ENCODE results near the gene ITGA6.

Gene ITGA6

DNA sequence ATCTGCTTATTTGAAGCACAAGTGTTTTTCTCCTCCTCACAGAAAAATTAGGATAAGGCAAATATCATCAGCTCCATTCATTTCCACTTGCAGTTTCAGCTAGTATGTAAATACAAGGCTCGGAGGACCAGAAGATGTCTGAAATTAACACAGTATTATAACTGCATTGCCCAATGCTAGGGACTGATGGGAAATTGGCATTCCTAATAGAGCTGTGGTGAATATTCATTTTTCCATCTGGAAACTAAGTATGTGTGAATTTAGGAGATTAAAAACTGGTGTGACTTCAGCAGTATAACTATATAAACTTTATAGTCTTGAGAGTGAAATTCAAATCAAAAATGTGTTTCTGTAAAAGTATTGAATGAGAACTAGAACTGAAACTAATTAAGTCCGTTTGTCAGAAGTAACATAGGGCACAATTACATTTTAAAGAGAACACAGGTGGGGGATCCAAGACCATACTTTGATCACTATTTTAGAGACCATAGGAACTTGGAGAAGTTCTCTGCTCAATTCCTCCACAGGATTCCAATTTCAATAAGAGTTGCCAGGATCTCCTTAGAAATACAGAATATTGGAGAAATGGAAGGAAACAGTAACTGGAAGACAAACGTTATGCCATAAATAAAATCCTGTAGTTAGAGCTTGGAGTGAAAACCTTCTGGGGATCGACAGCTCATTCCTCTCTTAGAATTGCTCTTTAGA lies 12.1 kb upstream of the ITGA6 start:
- no peak for DNase-seq (ENCODE audit: extremely low spot score)
- ChIA-PET CTCF (interaction anchor here (0.8 kb wide), 1 partner anchor 47 kb away, joined by 3 read pairs; no protein-coding TSS in a partner anchor), POLR2A (no interaction called here)
- no peak for TF ChIP-seq PKNOX1 (IDR thresholded peaks at IDR 0.05)
- TF ChIP-seq ZNF384 (IDR thresholded peaks at IDR 0.05), result no peak
- TF ChIP-seq TARDBP (IDR thresholded peaks at IDR 0.05), result no peak
- TF ChIP-seq CTBP1 (IDR thresholded peaks at IDR 0.05; ENCODE audit: borderline replicate concordance), result no peak
- TF ChIP-seq FOXM1 (IDR thresholded peaks at IDR 0.05; ENCODE audit: borderline replicate concordance), result no peak
- no peak for TF ChIP-seq ELF4 (IDR thresholded peaks at IDR 0.05)
- no peak for TF ChIP-seq SUZ12 (IDR thresholded peaks at IDR 0.05)
- TF ChIP-seq LEF1 (IDR thresholded peaks at IDR 0.05; ENCODE audit: borderline replicate concordance), result no peak
- no peak for TF ChIP-seq SP1 (IDR thresholded peaks at IDR 0.05)
- no peak for TF ChIP-seq ARNT (IDR thresholded peaks at IDR 0.05)
- no peak for TF ChIP-seq NFRKB (IDR thresholded peaks at IDR 0.05)
- TF ChIP-seq FOXK2 (IDR thresholded peaks at IDR 0.05), result no peak
- no peak for TF ChIP-seq BHLHE40 (IDR thresholded peaks at IDR 0.05; ENCODE audit: borderline replicate concordance)
- TF ChIP-seq L3MBTL2 (conservative IDR thresholded peaks at IDR 0.05), result no peak
- TF ChIP-seq FOXA1 (IDR thresholded peaks at IDR 0.05), result no peak
- no peak for TF ChIP-seq HDGF (IDR thresholded peaks at IDR 0.05; ENCODE audit: borderline replicate concordance)

- DNase-seq (ENCODE audit: extremely low spot score), result no peak
- no peak for TF ChIP-seq PKNOX1 (IDR thresholded peaks at IDR 0.05)
- no peak for TF ChIP-seq ELF4 (IDR thresholded peaks at IDR 0.05)
- TF ChIP-seq FOXA1 (IDR thresholded peaks at IDR 0.05), result no peak
- no peak for TF ChIP-seq ARNT (IDR thresholded peaks at IDR 0.05)
- no peak for TF ChIP-seq L3MBTL2 (conservative IDR thresholded peaks at IDR 0.05)
- TF ChIP-seq SP1 (IDR thresholded peaks at IDR 0.05), result no peak
- no peak for TF ChIP-seq SUZ12 (IDR thresholded peaks at IDR 0.05)
- TF ChIP-seq LEF1 (IDR thresholded peaks at IDR 0.05; ENCODE audit: borderline replicate concordance), result no peak
- TF ChIP-seq TARDBP (IDR thresholded peaks at IDR 0.05), result no peak
- no peak for TF ChIP-seq CTBP1 (IDR thresholded peaks at IDR 0.05; ENCODE audit: borderline replicate concordance)
- no peak for TF ChIP-seq BHLHE40 (IDR thresholded peaks at IDR 0.05; ENCODE audit: borderline replicate concordance)
- no peak for TF ChIP-seq FOXM1 (IDR thresholded peaks at IDR 0.05; ENCODE audit: borderline replicate concordance)
- no peak for TF ChIP-seq FOXK2 (IDR thresholded peaks at IDR 0.05)
- TF ChIP-seq NFRKB (IDR thresholded peaks at IDR 0.05), result no peak
- TF ChIP-seq HDGF (IDR thresholded peaks at IDR 0.05; ENCODE audit: borderline replicate concordance), result no peak
- ChIA-PET POLR2A (interaction anchor here (1.3 kb wide), 1 partner anchor 11 kb away, joined by 4 read pairs; the partner anchor contains the start of gene ITGA6), CTCF (interaction anchor here (0.8 kb wide), 1 partner anchor 46 kb away, joined by 3 read pairs; no protein-coding TSS in a partner anchor)
These were observed 11.6 kb upstream of the ITGA6 start for GRCh38 chr2:172415865-172416183.

- CTCF ChIA-PET, result no interaction called here
- no peak for DNase-seq (ENCODE audit: extremely low spot score)
- POLR2A ChIA-PET, result interaction anchor here (1.3 kb wide), 1 partner anchor 10 kb away, joined by 4 read pairs; the partner anchor contains the start of gene ITGA6
- TF ChIP-seq FOXA1 (IDR thresholded peaks at IDR 0.05), result no peak
- TF ChIP-seq BHLHE40 (IDR thresholded peaks at IDR 0.05; ENCODE audit: borderline replicate concordance), result no peak
- TF ChIP-seq ARNT (IDR thresholded peaks at IDR 0.05), result no peak
- no peak for TF ChIP-seq NFRKB (IDR thresholded peaks at IDR 0.05)
- no peak for TF ChIP-seq ELF4 (IDR thresholded peaks at IDR 0.05)
- TF ChIP-seq TARDBP (IDR thresholded peaks at IDR 0.05), result no peak
- TF ChIP-seq SP1 (IDR thresholded peaks at IDR 0.05), result no peak
- TF ChIP-seq FOXM1 (IDR thresholded peaks at IDR 0.05; ENCODE audit: borderline replicate concordance), result no peak
These were observed 10.8 kb upstream of the ITGA6 start for GRCh38 chr2:172416447-172417058.

DNA sequence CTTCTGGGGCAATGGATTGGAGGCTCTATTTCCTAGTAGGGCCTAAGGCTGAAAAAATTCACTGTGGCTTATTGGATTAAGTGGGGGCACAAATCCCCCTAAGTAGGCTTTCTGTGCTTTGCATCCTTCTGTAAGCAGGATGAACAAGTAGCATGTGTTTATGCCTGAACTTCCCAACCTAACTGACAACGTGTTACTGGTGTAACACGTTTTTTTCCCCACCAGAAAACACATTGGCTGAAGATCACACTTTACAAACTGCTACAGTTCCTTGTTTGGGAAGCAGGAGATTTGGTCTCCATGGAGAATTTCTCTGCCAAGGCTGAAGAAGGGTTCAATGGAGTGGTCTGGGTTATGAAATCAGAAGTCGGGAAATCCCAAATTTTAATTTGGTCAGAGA lies 7.2 kb upstream of the ITGA6 start:
- TF ChIP-seq LEF1 (IDR thresholded peaks at IDR 0.05; ENCODE audit: borderline replicate concordance), result no peak
- TF ChIP-seq ELF4 (IDR thresholded peaks at IDR 0.05), result no peak
- ChIA-PET CTCF (no interaction called here), POLR2A (no interaction called here)
- no peak for DNase-seq (ENCODE audit: extremely low spot score)

- no peak for DNase-seq (ENCODE audit: extremely low spot score)
- ChIA-PET CTCF (no interaction called here), POLR2A (no interaction called here)
- TF ChIP-seq SUZ12 (IDR thresholded peaks at IDR 0.05), result no peak
- no peak for TF ChIP-seq FOXM1 (IDR thresholded peaks at IDR 0.05; ENCODE audit: borderline replicate concordance)
- no peak for TF ChIP-seq ARNT (IDR thresholded peaks at IDR 0.05)
- no peak for TF ChIP-seq TARDBP (IDR thresholded peaks at IDR 0.05)
- TF ChIP-seq CTBP1 (IDR thresholded peaks at IDR 0.05; ENCODE audit: borderline replicate concordance), result no peak
- no peak for TF ChIP-seq ELF4 (IDR thresholded peaks at IDR 0.05)
- no peak for TF ChIP-seq BHLHE40 (IDR thresholded peaks at IDR 0.05; ENCODE audit: borderline replicate concordance)
- no peak for TF ChIP-seq L3MBTL2 (conservative IDR thresholded peaks at IDR 0.05)
- no peak for TF ChIP-seq PKNOX1 (IDR thresholded peaks at IDR 0.05)
- TF ChIP-seq NFRKB (IDR thresholded peaks at IDR 0.05), result no peak
- no peak for TF ChIP-seq FOXK2 (IDR thresholded peaks at IDR 0.05)
These were observed 4.2 kb upstream of the ITGA6 start for GRCh38 chr2:172423160-172423559.

GRCh38 chr2:172425336-172425735 lies 2.0 kb upstream of the ITGA6 start:
- TF ChIP-seq L3MBTL2 (conservative IDR thresholded peaks at IDR 0.05), result no peak
- TF ChIP-seq ARNT (IDR thresholded peaks at IDR 0.05), result no peak
- no peak for TF ChIP-seq SUZ12 (IDR thresholded peaks at IDR 0.05)
- TF ChIP-seq PKNOX1 (IDR thresholded peaks at IDR 0.05), result no peak
- no peak for TF ChIP-seq NFRKB (IDR thresholded peaks at IDR 0.05)
- no peak for TF ChIP-seq TARDBP (IDR thresholded peaks at IDR 0.05)
- TF ChIP-seq SP1 (IDR thresholded peaks at IDR 0.05), result no peak
- TF ChIP-seq LEF1 (IDR thresholded peaks at IDR 0.05; ENCODE audit: borderline replicate concordance), result no peak
- TF ChIP-seq BHLHE40 (IDR thresholded peaks at IDR 0.05; ENCODE audit: borderline replicate concordance), result no peak
- TF ChIP-seq HDGF (IDR thresholded peaks at IDR 0.05; ENCODE audit: borderline replicate concordance), result no peak
- no peak for TF ChIP-seq FOXK2 (IDR thresholded peaks at IDR 0.05)
- no peak for TF ChIP-seq ZNF384 (IDR thresholded peaks at IDR 0.05)
- no peak for TF ChIP-seq ELF4 (IDR thresholded peaks at IDR 0.05)
- no peak for TF ChIP-seq FOXA1 (IDR thresholded peaks at IDR 0.05)
- TF ChIP-seq FOXM1 (IDR thresholded peaks at IDR 0.05; ENCODE audit: borderline replicate concordance), result no peak
- no peak for TF ChIP-seq CTBP1 (IDR thresholded peaks at IDR 0.05; ENCODE audit: borderline replicate concordance)
- POLR2A ChIA-PET, result no interaction called here
- no peak for DNase-seq (ENCODE audit: extremely low spot score)
- CTCF ChIA-PET, result interaction anchor here (1.4 kb wide), 1 partner anchor 36 kb away, joined by 5 read pairs; no protein-coding TSS in a partner anchor

All from HEK293T (cell line).